GM12878 (cell line): Measurements from ENCODE around the gene PEMT. TPM values are rescaled to one million over a fixed set of nuclear protein-coding genes. Genes with fewer than 3 reads are reported as not detected.

Source experiments
- BCLAF1 ChIP-seq: fragments of 450-650 bp; IDR thresholded peaks from 2 replicates; pipeline ENCODE4 v1.6.1; 2017; ENCODE audit warnings: antibody characterized with exemption, mild to moderate bottlenecking, moderate library complexity
- CUX1 ChIP-seq: IDR thresholded peaks from 2 replicates; pipeline ENCODE4 v1.6.1; 2012; ENCODE audit warnings: improper control_type of control experiment, low read depth, low read length; ENCODE audit not compliant: insufficient replicate concordance
- IRF5 ChIP-seq: fragments of 450-650 bp; IDR thresholded peaks from 2 replicates; pipeline ENCODE4 v1.6.1; 2017; ENCODE audit warnings: borderline replicate concordance
- KAT2A ChIP-seq: conservative IDR thresholded peaks from 2 replicates; pipeline ENCODE4 v1.6.1; 2011; ENCODE audit warnings: low read depth, low read length; ENCODE audit not compliant: control insufficient read depth
- MXI1 ChIP-seq: fragments of 150-350 bp; IDR thresholded peaks from 2 replicates; pipeline ENCODE4 v1.6.1; 2011; ENCODE audit warnings: low read depth, mild to moderate bottlenecking, inconsistent platforms, low read length, improper control_type of control experiment
- NFYA ChIP-seq: IDR thresholded peaks from 2 replicates; pipeline ENCODE4 v1.6.1; 2011; ENCODE audit warnings: low read depth, mild to moderate bottlenecking, low read length, improper control_type of control experiment, borderline replicate concordance
- NFYB ChIP-seq: IDR thresholded peaks from 2 replicates; pipeline ENCODE4 v1.6.1; 2011; ENCODE audit warnings: low read depth, mild to moderate bottlenecking, low read length, improper control_type of control experiment, moderate library complexity; ENCODE audit not compliant: insufficient read depth
- POLR2A ChIP-seq: IDR thresholded peaks from 2 replicates; pipeline ENCODE4 v1.6.1; 2011; ENCODE audit warnings: low read depth, mild to moderate bottlenecking, low read length
- SMAD1 ChIP-seq: fragments of 450-650 bp; IDR thresholded peaks from 2 replicates; pipeline ENCODE4 v1.6.1; 2018; ENCODE audit warnings: mild to moderate bottlenecking, low read depth; ENCODE audit not compliant: partially characterized antibody
- SPI1 ChIP-seq: IDR thresholded peaks from 2 replicates; pipeline ENCODE4 v1.6.1; 2011; ENCODE audit warnings: low read depth, mild to moderate bottlenecking, low read length, moderate library complexity, borderline replicate concordance; ENCODE audit not compliant: insufficient read depth
- TBL1XR1 ChIP-seq: IDR thresholded peaks from 2 replicates; pipeline ENCODE4 v1.6.1; 2012; ENCODE audit warnings: low read depth, low read length, improper control_type of control experiment
- ZBTB33 ChIP-seq: fragments of 450-650 bp; IDR thresholded peaks from 2 replicates; pipeline ENCODE4 v1.6.1; 2017; ENCODE audit warnings: mild to moderate bottlenecking
- ZNF592 ChIP-seq: fragments of 450-650 bp; IDR thresholded peaks from 2 replicates; pipeline ENCODE4 v1.6.1; 2017; ENCODE audit warnings: mild to moderate bottlenecking, moderate library complexity
- polyA plus RNA-seq, 11 experiments: library from polyadenylated mRNA; depleted of rRNA in 4 of 11; unstranded in 6 of 11; stranded (reverse) in 5 of 11; fragments of >200 nt; fragmentation: Nextera tagmentation in 4 of 11; fragmentation: Illumina TruSeq in 1 of 11; extraction: Ambion mirVana in 4 of 11; extraction: Trizol in 1 of 11; gene quantifications; 1 replicate in 1 of 11; 2 replicates in 10 of 11; pipeline versions ENCODE4 v1.2.1 to v1.2.3, GENCODE V29; 2011 to 2016; ENCODE audit warnings: inconsistent platforms in 2 of 11, missing spikeins in 2 of 11, low read depth in 1 of 11
- total RNA-seq, 4 experiments: library from RNA; depleted of rRNA in 3 of 4; stranded (reverse); fragments of >200 nt in 3 of 4; fragmentation: Illumina TruSeq in 1 of 4; extraction: Trizol in 1 of 4; gene quantifications; 2 replicates each; pipeline versions ENCODE4 v1.2.1 to v1.2.3, GENCODE V29; 2013 to 2021

The PEMT gene
- total and polyA plus RNA-seq, 10 of the 15 experiments (the other 5 are each of a cell fraction or from before 2014, with no cell fraction given), result 2.8 to 44.7 (median 25.4) TPM

- TF ChIP-seq BCLAF1 (no peak), NFYB (no peak), MXI1 (peak; percentile 77), SMAD1 (no peak), CUX1 (no peak), POLR2A (peak; percentile 97), ZBTB33 (no peak), SPI1 (no peak), KAT2A (no peak), TBL1XR1 (peak; percentile 70; the same call in 1 of the 2 replicates), IRF5 (no peak), ZNF592 (no peak), NFYA (no peak)
These were observed 114.5 kb downstream of the PEMT start, which contains the start of gene MED9 (continued) for GRCh38 chr17:17476865-17477467.
